HL-60 (cell line): ENCODE data around the gene UNC45A.

Experiments used
- DNase-seq, 2 experiments: peaks; one replicate each; pipeline ENCODE4 v3.0.0-alpha.2; 2010 to 2020; ENCODE audit warnings: low read depth in 1 of 2, low spot score in 1 of 2
- H3K27ac ChIP-seq: fragments of 250-450 bp; sonication (Bioruptor Pico); replicated peaks from 2 replicates; pipeline ENCODE4 v1.5.1; 2020; ENCODE audit warnings: mild to moderate bottlenecking, moderate library complexity
- H3K27me3 ChIP-seq: fragments of 250-450 bp; sonication (Bioruptor Pico); 2 replicates; pipeline ENCODE4 v1.5.1; 2021; ENCODE audit warnings: mild to moderate bottlenecking, moderate library complexity; ENCODE audit not compliant: insufficient read depth, poor library complexity, severe bottlenecking
- H3K4me3 ChIP-seq: replicated peaks from 2 replicates; pipeline ENCODE4 v1.5.1; 2011; ENCODE audit warnings: mild to moderate bottlenecking, control low read depth, low read length; ENCODE audit not compliant: insufficient read depth
- GABPA ChIP-seq: IDR thresholded peaks from 2 replicates; pipeline ENCODE4 v1.6.1; 2012; ENCODE audit warnings: low read depth
- POLR2AphosphoS5 ChIP-seq: IDR thresholded peaks from 2 replicates; pipeline ENCODE4 v1.6.1; 2012; ENCODE audit warnings: low read depth
- REST ChIP-seq: IDR thresholded peaks from 2 replicates; pipeline ENCODE4 v1.6.1; 2012; ENCODE audit warnings: low read depth; ENCODE audit not compliant: insufficient replicate concordance
- SPI1 ChIP-seq: IDR thresholded peaks from 2 replicates; pipeline ENCODE4 v1.6.1; 2012; ENCODE audit warnings: low read depth, mild to moderate bottlenecking, borderline replicate concordance
- TF ChIP-seq, protein P1 (sequence below): IDR thresholded peaks from one replicate; pipeline ENCODE4 v1.5.1; 2011; ENCODE audit warnings: low read length, control low read depth, inconsistent platforms; ENCODE audit not compliant: insufficient read depth

The UNC45A gene

DNA sequence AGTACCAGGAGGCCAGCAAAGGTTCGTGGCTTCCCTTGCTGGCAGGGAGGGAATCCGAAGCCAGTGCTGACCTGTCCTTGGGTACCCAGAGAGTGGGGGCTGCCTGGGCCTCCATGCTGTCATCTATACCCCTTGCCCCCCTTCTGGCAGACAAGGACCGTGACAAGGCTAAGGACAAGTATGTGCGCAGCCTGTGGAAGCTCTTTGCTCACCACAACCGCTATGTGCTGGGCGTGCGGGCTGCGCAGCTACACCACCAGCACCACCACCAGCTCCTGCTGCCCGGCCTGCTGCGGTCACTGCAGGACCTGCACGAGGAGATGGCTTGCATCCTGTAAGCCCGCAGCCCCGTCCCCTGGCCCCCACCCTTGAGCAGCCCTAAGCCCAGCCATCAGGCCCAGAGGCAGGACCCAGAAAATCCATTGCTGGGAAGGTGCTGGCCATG lies 48.0 kb upstream of the UNC45A start:
- DNase-seq = no peak
- Histone ChIP-seq H3K27ac (peak overlapping the region; percentile 8; the same call in 1 of the 2 replicates), H3K4me3 (no peak overlapping the region), H3K27me3 (no peaks in the 10 kb centered on the region)
- TF ChIP-seq, protein P1, sequence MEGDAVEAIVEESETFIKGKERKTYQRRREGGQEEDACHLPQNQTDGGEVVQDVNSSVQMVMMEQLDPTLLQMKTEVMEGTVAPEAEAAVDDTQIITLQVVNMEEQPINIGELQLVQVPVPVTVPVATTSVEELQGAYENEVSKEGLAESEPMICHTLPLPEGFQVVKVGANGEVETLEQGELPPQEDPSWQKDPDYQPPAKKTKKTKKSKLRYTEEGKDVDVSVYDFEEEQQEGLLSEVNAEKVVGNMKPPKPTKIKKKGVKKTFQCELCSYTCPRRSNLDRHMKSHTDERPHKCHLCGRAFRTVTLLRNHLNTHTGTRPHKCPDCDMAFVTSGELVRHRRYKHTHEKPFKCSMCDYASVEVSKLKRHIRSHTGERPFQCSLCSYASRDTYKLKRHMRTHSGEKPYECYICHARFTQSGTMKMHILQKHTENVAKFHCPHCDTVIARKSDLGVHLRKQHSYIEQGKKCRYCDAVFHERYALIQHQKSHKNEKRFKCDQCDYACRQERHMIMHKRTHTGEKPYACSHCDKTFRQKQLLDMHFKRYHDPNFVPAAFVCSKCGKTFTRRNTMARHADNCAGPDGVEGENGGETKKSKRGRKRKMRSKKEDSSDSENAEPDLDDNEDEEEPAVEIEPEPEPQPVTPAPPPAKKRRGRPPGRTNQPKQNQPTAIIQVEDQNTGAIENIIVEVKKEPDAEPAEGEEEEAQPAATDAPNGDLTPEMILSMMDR = no peak
- no peak for TF ChIP-seq POLR2AphosphoS5
- no peak for TF ChIP-seq SPI1
- no peak for TF ChIP-seq REST
- TF ChIP-seq GABPA = no peak

GRCh38 chr15:90889313-90889730 lies 45.8 kb upstream of the UNC45A start:
- Histone ChIP-seq H3K4me3 (no peak overlapping the region), H3K27me3 (no peaks in the 10 kb centered on the region), H3K27ac (no peak overlapping the region)
- TF ChIP-seq, protein P1 = no peak
- TF ChIP-seq POLR2AphosphoS5 = 0 out of 2 replicates have a peak, but pooled peaks have one; percentile 22
- no peak for DNase-seq

- no peak overlapping the region for H3K27ac ChIP-seq
- H3K27me3 ChIP-seq = no peaks in the 10 kb centered on the region
- TF ChIP-seq POLR2AphosphoS5 (no peak), GABPA (no peak), SPI1 (no peak), REST (no peak)
- TF ChIP-seq, protein P1 = no peak
- DNase-seq = no peak
- no peak overlapping the region for H3K4me3 ChIP-seq
Observed at GRCh38 chr15:90889736-90890456, 45.2 kb upstream of the UNC45A start.
